OCI-LY7 (cell line): Measurements from ENCODE around the gene CABP7.

Source experiments
- EZH2phosphoT487 ChIP-seq: fragments of 200-600 bp; sonication (generic); IDR thresholded peaks from 2 replicates; pipeline ENCODE4 v1.6.1; 2018; ENCODE audit warnings: low read depth, borderline replicate concordance, mild to moderate bottlenecking, mixed run types, antibody characterized with exemption, low read length, moderate library complexity, mixed read lengths
- TF ChIP-seq, protein P1 (sequence below): fragments of 200-600 bp; sonication (generic); conservative IDR thresholded peaks from 2 replicates; pipeline ENCODE4 v1.5.1; 2014; ENCODE audit warnings: mild to moderate bottlenecking, antibody characterized with exemption, low read length, moderate library complexity, mixed read lengths

DNA sequence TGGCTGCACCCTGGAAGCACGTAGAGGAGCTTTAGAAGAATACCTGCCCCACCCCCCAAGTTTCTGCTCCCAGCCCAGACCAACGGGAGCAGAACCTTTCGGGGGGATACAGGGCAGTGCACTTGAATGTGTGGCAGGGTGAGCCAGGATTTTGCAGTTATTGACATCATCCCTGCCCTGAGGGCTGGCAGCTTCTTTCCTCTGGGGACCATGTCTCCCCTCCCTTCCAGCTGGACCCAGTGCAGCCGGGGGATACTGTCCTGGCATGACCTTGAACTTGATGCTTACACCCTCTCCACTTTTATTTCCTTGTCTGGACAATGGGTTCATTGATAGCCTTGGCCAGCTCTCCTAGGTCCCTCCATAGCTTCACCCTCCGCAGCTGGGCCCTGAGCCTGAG, 4.1 kb upstream of the CABP7 start:
- TF ChIP-seq, protein P1, sequence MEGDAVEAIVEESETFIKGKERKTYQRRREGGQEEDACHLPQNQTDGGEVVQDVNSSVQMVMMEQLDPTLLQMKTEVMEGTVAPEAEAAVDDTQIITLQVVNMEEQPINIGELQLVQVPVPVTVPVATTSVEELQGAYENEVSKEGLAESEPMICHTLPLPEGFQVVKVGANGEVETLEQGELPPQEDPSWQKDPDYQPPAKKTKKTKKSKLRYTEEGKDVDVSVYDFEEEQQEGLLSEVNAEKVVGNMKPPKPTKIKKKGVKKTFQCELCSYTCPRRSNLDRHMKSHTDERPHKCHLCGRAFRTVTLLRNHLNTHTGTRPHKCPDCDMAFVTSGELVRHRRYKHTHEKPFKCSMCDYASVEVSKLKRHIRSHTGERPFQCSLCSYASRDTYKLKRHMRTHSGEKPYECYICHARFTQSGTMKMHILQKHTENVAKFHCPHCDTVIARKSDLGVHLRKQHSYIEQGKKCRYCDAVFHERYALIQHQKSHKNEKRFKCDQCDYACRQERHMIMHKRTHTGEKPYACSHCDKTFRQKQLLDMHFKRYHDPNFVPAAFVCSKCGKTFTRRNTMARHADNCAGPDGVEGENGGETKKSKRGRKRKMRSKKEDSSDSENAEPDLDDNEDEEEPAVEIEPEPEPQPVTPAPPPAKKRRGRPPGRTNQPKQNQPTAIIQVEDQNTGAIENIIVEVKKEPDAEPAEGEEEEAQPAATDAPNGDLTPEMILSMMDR: no peak
- no peak for TF ChIP-seq EZH2phosphoT487
